Measurements from ENCODE around the gene MAPK14.
"Not testable (repeated sequence)": the region's sequence is repeated elsewhere in the genome, so short reads cannot be mapped to it uniquely, and the experiment has no call there.

Gene MAPK14

DNA sequence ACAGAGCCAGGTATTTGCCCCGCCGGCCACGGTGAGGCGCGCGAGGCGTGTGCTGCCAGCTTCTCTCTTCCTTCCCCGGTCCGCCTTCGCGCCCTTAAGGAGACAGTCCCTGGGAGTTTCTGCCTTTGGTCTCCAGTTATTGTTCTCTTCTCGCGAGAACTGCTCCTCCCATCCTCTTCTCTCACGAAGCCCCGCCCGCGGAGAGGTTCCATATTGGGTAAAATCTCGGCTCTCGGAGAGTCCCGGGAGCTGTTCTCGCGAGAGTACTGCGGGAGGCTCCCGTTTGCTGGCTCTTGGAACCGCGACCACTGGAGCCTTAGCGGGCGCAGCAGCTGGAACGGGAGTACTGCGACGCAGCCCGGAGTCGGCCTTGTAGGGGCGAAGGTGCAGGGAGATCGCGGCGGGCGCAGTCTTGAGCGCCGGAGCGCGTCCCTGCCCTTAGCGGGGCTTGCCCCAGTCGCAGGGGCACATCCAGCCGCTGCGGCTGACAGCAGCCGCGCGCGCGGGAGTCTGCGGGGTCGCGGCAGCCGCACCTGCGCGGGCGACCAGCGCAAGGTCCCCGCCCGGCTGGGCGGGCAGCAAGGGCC is at the start of gene MAPK14:
TSS of gene MAPK14 (plus strand) at position 308 of the 587 bp plus-strand sequence. CDS start 350 bp downstream, outside the sequence.
- DNase-seq (ENCODE audit: low read depth, low spot score) = peak; percentile 100

DNA sequence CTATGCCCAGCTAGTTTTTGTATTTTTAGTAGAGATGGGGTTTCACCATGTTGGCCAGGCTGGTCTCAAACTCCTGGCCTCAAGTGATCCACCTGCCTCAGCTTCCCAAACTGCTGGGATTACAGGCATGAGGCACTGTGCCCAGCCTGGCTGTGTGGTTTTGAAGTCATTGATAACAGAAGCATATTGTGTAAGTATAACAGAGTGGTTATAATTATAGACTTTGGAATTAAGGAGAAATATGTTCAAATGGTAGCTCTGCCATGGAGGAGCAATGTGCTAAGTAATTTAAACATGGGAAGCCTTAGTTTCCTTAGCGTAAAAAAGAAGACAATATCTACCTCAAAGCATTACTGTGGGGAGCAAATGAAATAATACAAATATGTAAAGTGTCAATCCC is 47.5 kb upstream of the MAPK14 start:
- DNase-seq (ENCODE audit: low read depth, low spot score) = not testable (repeated sequence)

DNA sequence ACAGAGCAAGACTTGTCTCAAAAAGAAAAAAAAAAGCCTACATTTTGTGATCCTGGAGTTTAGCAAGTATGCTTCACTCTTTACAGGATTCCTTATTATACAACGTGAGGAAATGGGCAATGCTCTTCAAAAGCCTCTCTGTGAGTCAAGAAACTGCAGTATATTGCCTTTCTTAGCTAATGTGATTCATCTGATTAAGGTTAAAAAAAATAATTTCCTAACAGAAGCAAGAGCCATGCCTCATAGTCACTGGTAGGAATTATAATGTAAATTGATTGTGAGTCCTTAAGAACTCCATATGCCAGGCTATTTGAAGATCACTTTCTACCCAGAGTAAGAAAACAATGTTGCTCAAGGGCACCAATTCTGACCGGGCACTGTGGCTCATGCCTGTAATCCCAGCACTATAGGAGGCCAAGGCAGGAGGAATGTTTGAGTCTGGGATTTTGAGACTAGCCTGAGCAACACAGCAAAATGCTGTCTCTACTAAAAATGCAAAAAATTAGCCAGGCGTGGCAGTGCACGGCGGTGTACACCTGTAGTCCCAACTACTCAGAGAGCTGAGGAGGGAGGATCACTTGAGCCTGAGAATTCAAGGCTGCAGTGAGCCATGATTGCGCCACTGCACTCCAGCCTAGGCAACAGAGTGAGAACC is 46.5 kb upstream of the MAPK14 start:
- no peak for DNase-seq (ENCODE audit: low read depth, low spot score)

DNA sequence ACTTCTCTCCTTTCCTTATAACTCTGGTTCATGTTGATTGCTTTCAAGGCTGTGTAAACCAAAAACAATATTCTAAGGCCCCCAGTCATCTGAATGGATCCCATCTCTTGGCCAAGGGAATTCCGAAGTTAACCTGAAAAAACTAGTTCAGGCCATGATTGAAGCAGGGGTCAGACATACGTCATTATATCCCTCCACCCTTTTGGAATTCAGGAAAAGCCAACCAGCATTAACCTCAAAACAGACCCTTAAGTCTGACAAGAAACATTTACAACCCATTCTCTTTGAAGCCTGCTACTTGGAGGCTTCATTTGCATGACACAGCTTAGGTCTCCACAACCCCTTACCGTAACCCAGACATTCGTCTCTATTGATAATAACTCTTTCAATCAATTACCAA is 42.9 kb upstream of the MAPK14 start:
- peak; percentile 89 for DNase-seq (ENCODE audit: low read depth, low spot score)

DNA sequence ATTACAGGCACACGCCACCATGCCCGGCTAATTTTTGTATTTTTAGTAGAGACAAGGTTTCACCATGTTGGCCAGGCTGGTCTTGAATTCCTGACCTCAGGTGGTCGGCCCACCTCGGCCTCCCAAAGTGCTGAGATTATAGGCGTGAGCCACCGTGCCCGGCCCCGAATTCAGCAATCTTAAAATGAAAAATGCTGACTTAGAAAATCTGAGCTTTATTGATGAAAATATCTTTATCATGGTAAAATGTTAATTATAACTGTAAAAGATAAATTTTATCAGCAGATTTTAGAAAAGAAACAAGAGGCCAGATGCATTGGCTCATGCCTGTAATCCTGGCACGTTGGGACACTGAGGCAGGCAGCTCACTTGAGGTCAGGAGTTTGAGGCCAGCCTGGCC is 39.6 kb upstream of the MAPK14 start:
- not testable (repeated sequence) for DNase-seq (ENCODE audit: low read depth, low spot score)

DNA sequence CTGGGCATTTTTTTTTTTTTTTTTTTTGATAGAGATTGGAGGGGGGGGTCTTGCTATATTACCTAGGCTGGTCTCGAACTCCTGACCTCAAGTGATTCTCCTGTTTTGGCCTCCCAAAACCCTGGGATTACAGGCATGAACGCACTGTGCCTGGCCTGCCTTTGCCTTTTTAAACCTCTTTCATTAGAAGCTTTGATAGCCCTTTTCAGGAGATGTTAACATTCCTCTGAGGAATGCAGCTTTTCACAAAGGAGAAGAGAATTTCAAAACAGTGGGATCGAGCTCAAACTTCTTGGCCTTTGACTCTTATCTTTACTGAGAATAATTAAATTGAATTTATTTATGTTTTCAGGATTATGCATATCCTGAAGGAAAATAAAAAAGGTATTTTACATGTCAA is 34.5 kb upstream of the MAPK14 start:
- peak; percentile 28 for DNase-seq (ENCODE audit: low read depth, low spot score)

DNA sequence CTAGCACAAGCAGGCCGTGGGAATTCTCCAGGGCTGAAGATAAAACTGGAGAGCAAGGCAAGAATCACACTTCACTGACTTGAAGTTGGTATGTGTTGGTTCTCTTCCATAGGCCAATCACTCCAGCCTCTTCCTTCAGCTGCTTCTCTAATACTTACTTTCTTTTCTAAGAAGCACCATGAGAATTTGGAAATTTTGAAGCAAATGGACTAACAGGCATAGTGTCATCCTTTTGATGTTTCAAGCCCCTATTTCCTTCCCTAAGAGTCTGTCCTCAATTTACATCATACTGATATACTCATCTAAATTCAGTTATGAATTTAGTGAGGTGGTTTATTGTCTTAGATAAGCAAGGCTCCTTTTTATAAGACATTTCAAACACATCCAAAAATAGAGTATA is 27.2 kb upstream of the MAPK14 start:
- DNase-seq (ENCODE audit: low read depth, low spot score) = no peak

DNA sequence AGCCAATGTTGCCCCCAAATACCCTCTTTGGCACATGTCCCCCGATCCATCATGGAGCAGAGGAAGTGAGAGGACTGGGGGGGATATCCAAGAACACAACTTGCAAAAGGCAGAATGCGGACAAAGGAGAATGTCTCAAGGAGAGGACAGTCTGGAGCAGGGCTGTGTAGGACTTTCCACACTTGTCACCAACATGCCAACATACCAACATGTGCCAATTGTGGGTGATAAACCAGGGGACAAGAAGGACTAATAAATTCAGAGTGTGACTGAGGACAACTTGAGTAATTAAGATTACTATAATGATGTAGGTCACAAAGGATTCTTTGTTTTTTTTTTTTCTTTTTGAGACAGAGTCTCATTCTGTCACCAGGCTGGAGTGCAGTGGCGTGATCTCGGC is 11.9 kb upstream of the MAPK14 start:
- no peak for DNase-seq (ENCODE audit: low read depth, low spot score)

DNA sequence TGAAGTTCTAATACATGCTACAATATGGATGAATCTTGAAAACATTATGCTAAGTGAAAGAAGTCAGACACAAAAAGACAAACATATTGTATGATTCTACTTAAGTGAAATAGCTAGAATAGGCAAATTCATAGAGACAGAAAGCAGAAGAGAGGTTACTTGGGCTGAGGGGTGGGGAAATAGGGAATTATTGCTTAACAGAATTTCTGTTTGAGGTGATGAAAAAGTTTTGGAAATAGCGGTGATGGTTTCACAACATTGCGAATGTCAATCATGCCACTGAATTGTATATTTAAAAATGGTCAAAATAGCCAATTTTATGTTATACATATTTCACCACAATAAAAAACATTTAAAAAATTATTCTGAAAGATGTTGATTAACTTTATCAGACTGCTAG is 9.3 kb upstream of the MAPK14 start:
- no peak for DNase-seq (ENCODE audit: low read depth, low spot score)

DNA sequence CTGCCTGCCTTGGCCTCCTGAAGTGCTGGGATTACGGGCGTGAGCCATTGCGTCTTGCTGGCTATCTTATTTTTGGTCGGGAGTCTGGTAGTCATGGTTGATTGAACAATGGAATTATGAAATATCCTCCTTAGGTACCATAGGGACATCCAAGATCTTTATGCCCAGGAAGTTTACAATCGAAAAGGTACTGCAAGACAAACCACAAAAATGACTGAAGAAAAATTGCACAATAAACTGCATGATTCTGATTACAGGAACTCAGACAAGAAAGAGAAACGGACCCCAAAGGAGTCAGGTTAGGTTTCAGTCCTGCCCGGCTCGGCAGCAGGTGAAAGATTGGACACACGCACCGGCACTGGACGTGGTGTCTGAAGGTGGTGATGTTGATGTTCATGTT is 8.4 kb upstream of the MAPK14 start:
- DNase-seq (ENCODE audit: low read depth, low spot score) = no peak

DNA sequence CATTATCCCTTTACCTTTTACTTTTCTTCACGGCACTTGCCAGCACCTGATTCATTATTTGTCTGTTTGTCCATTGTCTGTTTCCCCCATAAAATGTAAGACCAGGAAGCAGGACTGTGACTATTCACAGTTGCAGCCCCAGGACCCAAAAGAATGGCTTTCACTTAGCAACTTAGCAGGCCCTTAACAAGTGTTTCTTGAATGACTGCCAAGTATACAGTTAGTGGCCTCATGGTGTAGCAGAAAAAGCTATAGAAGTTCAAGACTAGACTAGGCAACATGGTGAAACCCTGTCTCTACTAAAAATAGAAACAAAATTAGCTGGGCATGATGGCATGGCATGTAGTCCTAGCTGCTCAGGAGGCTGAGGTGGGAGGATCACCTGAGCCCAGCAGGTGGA is 7.5 kb upstream of the MAPK14 start:
- no peak for DNase-seq (ENCODE audit: low read depth, low spot score)

DNA sequence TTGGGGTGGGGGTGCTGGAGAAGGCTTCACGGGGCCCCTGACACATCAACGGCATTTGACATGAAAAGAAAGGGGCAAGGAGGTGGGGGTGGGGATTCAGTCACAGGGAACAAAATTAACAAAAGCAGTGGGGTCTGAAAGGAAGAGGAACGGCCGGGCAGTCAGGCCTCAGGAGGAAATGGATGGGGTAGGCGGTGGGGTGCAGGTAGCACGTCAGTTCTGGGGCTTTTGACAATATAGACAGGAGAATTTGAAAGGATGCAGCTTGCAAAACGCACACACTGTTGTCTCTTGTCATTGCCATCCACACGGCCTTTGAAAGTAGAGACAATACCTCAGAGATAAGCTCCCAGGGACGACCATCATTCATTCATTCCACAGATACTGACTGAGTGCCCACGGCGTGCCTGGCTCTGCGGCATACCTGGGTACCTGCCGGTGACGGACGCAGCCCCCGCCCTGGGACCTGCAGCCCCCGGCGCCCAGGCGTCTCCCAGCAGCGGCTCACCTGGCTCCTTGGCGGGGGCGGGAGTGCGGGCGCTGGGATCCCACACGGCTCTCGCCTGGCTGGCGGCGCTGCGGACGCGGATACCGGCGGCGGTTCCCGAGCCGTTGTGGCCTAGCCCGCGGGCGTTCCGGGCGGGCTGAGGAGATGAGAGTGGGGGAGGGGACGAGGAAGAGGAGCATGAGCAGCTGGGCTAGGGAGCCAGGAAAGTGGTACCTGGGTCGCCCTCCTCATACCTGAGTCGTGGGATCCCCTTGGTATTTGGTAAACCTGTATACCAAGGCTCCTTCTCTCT is 3.4 kb upstream of the MAPK14 start, which contains the start of gene SLC26A8:
TSS of gene SLC26A8 (minus strand) at position 646 of the 800 bp plus-strand sequence. CDS start 4,934 bp downstream, outside the sequence.
- DNase-seq (ENCODE audit: low read depth, low spot score) = peak; percentile 67

DNA sequence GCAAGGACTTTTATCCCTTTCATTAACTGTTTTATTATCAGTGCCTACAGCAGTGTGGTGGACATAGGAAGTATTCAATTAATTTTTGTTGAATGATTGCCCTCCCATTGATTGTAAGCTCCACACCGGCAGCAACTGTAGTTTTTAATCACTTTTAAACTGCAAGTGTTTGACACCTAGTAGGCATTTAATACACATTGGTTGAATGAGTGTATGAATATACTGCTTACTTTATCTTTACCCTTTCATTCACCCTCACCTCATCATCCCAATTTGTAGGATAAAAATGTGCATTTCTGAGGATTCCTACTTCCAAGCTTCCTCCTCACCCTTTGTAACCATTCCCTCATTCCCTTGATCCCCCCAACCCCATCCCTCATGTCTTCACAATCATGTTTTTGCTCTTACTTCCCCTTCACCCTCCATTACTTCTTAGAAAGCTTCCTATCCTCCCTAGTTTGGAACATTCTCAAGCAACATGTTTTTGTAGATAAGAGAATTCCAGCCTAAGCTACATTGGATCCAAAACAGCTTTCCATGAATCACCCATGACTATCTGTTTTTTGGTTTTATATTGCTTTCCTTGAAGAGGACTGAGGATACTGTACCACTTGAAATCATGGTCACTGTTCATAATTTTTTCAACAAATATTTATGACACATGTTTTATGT is 2.2 kb upstream of the MAPK14 start:
- no peak for DNase-seq (ENCODE audit: low read depth, low spot score)

DNA sequence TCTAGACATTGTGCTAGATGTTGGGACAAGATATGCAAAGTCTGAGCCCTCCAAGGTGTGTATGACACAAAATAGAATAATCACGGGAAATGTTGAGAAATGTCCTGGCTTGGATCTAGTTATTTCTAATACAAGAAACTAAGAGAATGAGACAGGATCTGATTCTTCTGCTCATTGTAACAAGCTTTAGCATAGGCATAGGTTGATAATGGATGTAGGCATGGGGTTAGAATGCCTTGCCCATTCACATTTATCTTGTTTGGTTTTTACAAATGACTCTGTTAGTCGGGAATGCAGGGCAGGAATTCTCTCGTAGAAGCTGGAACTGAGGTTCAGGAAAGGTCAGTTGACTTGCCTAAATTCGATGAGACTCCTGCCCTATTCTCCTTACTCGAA is 1.7 kb upstream of the MAPK14 start:
- DNase-seq (ENCODE audit: low read depth, low spot score) = peak; percentile 16

DNA sequence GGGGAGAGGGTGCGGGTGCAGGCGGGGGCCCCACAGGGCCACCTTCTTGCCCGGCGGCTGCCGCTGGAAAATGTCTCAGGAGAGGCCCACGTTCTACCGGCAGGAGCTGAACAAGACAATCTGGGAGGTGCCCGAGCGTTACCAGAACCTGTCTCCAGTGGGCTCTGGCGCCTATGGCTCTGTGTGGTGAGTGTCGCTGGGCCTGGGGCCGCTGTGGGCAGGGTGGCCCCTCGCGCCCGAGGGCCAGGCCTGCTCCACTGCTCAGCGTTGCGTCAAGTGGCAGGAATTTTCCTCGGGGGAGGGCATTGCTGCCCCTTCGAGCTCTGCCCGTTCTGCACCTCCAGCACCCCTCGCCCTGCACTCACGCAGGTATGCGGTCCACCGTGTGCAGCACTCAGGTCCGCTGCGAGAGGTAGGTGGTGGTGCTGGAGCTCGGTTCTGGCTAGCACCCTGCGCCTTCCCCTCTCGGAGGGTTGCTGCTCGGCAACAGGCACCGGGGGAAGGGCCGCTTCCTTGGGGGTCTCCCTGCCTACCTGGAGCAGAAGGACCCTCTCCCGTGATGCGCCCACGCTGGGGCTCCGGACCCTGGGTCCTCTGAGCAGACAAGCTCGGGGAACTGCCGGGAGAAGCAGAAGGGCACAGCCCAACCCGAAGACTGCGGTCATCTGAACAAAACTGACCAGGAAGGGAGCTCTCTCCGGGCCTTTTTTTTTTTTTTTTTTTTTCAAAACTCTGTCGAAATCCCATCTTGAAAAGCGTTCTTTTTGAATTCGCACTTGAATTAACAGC is 674 bp downstream of the MAPK14 start:
- DNase-seq (ENCODE audit: low read depth, low spot score) = peak; percentile 63

DNA sequence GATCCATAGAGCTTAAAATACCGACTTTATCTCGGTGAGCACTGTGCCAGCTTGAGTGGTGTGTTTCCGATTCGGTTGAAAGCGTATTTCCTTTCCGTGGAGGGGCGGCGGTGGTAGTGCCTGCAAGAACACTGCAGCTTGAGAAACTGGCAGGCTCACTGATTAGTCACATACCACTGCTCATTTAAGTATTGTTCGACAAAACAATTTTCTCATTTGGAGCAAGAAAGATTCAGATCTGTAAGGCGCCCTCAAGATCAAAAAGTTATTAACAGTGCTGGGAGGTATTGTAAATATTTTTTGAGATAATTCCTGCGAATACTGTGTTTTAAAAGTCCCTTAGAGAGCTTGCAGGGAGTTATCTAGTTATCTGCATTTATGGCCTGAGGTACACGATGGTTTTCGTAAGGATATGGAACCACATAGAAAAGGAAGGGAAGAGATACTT is 1.3 kb downstream of the MAPK14 start:
- peak; percentile 57 for DNase-seq (ENCODE audit: low read depth, low spot score)

DNA sequence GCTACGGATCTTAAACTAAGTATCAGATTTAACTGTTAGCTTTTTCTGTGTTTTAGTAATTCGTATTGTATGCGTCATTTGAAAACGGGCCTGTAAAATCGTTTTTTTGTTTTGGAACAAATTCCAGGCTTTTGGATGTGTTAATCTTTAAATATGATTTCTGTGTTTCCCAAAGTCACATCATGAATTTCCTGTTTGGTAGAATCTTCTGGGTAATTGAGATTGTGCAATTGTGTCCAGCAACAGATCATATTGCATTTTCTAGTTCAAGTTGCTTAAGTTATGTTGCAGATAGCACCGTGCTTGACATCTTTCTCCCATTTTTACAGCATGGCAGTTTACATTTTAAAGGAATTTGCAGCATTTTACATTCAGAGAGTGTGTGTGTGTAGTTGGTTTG is 1.9 kb downstream of the MAPK14 start:
- DNase-seq (ENCODE audit: low read depth, low spot score) = no peak

DNA sequence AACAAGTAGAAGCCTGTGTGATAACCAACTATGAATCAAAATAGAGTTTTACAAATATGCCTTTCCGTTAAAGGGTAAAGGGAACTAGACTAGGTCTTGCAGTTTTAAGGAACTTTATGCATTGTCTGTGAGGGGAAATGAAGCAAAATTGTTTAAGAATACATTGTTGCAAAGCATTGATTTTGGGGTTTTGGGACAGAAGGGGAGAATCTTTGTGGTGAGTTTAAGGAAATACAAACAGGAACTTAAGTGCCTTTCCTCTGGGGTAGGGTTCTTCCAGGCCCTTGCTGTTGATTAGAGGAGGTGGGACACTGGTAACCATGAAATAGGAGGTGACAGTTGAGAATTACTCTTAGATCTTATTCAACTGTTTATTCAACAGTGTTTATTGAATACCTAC is 4.7 kb downstream of the MAPK14 start:
- no peak for DNase-seq (ENCODE audit: low read depth, low spot score)

DNA sequence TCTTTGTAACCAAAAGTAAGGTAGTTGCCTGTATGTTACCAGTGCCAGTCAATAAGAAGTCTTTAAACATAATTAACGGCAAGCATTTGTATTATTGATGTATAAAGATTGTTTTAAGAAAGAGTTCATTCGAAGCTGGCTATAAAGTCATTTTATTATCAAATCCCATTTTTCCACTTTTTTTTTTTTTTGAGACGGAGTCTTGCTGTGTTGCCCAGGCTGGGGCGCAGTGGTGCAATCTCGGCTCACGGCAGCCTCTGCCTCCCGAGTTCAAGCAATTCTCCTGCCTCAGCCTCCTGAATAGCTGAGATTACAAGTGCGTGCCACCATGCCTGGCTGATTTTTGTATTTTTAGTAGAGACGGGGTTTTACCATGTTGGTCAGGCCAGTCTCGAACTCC is 5.5 kb downstream of the MAPK14 start:
- not testable (repeated sequence) for DNase-seq (ENCODE audit: low read depth, low spot score)

DNA sequence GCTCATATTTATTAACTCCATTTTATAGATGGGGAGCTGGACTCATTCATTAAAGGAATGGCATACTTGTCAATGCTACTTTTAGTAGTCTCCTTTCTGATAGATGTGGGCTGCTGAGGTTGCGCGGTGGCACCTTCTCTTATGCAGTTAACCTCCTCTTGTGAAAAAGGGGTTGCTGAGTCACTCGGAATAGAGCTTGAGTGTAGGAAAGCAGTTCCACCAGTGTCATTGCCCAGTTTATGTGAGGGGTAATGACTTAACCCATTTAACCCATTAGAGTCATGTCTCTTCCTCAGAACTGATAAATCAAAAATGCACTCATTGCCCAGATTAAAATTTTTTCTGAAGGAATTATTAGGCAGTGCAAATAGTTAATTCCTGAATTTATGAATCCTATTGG is 6.3 kb downstream of the MAPK14 start:
- no peak for DNase-seq (ENCODE audit: low read depth, low spot score)

DNA sequence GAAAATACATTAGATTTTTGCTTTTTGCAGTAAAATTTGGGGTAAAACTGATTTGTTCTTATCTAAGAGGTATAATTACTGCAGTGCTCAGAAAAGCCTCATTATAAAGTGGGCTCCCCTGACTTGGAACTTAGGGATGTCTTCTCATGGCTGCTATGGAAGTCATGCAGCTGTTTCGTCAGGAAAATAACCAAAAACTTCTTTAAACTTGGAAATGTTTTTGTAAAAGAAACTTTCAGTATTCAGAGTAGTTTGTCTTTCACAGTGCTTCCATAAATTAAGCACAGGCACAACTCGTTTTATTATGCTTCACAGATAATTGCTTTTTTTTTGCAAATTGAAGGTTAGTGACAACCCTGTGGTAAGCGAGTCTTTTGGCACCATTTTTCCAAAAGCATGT is 6.8 kb downstream of the MAPK14 start:
- DNase-seq (ENCODE audit: low read depth, low spot score) = no peak

All from ELF-1 (cell line).